ENCODE measurements around the gene GNB3.

DNA sequence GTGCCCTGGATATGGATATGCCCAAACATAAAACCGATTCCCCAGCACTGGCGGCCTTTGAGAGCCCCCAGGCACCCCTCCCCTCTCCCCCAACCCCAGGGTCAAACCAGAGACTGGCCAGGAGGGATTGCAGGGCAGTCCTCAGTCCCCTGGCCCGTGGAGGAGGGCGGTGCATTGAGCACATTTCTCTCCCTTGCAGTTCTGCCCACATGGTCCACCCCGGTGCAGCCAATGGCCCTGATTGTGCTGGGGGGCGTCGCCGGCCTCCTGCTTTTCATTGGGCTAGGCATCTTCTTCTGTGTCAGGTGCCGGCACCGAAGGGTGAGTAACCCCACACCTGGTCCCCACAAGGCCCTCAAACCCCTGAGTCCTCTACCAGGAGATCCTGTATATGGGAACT is 22.5 kb upstream of the GNB3 start:
- no peak for TF ChIP-seq POLR2AphosphoS5 (IDR thresholded peaks at IDR 0.05; ENCODE audit: insufficient read depth in 1 of 2, low read depth in 1 of 2)
- TF ChIP-seq, protein P1, sequence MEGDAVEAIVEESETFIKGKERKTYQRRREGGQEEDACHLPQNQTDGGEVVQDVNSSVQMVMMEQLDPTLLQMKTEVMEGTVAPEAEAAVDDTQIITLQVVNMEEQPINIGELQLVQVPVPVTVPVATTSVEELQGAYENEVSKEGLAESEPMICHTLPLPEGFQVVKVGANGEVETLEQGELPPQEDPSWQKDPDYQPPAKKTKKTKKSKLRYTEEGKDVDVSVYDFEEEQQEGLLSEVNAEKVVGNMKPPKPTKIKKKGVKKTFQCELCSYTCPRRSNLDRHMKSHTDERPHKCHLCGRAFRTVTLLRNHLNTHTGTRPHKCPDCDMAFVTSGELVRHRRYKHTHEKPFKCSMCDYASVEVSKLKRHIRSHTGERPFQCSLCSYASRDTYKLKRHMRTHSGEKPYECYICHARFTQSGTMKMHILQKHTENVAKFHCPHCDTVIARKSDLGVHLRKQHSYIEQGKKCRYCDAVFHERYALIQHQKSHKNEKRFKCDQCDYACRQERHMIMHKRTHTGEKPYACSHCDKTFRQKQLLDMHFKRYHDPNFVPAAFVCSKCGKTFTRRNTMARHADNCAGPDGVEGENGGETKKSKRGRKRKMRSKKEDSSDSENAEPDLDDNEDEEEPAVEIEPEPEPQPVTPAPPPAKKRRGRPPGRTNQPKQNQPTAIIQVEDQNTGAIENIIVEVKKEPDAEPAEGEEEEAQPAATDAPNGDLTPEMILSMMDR (IDR thresholded peaks at IDR 0.05): no peak
